ENCODE measurements around the gene BUD23.

GRCh38 chr7:73722785-73723184 lies 39.4 kb downstream of the BUD23 start:
- no peak for TF ChIP-seq POLR2A (IDR thresholded peaks at IDR 0.05; ENCODE audit: low read depth, low read length)
- TF ChIP-seq TAF1 (IDR thresholded peaks at IDR 0.05; ENCODE audit: low read depth, low read length) = no peak
- no peak for TF ChIP-seq POLR2AphosphoS5 (IDR thresholded peaks at IDR 0.05; ENCODE audit: low read depth, low read length)
- TF ChIP-seq SPI1 (IDR thresholded peaks at IDR 0.05; ENCODE audit: low read depth, low read length) = no peak
- no peak for TF ChIP-seq PAX5 (IDR thresholded peaks at IDR 0.05; ENCODE audit: insufficient read depth, low read length, severe bottlenecking)
- TF ChIP-seq POU2F2 (IDR thresholded peaks at IDR 0.05; ENCODE audit: low read depth, low read length) = no peak
